ENCODE data around the gene CHRD.

DNA sequence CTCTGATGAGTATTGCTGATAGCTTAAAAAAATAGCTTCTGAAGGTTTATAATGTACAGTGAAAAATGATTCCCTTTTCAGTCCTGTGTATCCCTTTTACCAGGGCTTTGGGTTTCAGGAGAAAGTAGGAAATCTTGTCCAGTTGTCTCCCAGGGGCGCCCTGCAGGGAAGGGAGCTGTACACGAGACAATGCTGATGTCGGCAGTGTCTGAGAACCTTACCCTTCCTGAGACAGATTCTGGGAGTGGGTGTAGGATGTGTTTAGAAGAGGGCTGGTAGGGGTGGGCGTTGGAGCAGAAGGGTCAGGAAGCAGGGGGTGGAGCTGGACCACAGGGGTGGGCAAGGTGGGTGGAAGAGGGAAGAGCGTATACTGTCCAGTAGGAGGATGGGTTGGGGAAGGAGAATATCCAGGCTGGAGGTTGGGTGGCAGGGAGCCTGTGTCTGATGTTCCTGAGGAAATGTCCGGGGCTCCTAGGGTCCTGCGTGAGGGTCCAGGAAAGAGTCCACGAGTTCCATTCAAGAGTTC is 7.5 kb upstream of the CHRD start:
- TF ChIP-seq, protein P1, sequence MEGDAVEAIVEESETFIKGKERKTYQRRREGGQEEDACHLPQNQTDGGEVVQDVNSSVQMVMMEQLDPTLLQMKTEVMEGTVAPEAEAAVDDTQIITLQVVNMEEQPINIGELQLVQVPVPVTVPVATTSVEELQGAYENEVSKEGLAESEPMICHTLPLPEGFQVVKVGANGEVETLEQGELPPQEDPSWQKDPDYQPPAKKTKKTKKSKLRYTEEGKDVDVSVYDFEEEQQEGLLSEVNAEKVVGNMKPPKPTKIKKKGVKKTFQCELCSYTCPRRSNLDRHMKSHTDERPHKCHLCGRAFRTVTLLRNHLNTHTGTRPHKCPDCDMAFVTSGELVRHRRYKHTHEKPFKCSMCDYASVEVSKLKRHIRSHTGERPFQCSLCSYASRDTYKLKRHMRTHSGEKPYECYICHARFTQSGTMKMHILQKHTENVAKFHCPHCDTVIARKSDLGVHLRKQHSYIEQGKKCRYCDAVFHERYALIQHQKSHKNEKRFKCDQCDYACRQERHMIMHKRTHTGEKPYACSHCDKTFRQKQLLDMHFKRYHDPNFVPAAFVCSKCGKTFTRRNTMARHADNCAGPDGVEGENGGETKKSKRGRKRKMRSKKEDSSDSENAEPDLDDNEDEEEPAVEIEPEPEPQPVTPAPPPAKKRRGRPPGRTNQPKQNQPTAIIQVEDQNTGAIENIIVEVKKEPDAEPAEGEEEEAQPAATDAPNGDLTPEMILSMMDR (IDR thresholded peaks at IDR 0.05): no peak
- TF ChIP-seq POLR2AphosphoS5 (IDR thresholded peaks at IDR 0.05; ENCODE audit: low read depth, low read length): no peak
- no peak for TF ChIP-seq RAD21 (IDR thresholded peaks at IDR 0.05; ENCODE audit: low read length)
- TF ChIP-seq, protein P2, sequence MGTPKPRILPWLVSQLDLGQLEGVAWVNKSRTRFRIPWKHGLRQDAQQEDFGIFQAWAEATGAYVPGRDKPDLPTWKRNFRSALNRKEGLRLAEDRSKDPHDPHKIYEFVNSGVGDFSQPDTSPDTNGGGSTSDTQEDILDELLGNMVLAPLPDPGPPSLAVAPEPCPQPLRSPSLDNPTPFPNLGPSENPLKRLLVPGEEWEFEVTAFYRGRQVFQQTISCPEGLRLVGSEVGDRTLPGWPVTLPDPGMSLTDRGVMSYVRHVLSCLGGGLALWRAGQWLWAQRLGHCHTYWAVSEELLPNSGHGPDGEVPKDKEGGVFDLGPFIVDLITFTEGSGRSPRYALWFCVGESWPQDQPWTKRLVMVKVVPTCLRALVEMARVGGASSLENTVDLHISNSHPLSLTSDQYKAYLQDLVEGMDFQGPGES (IDR thresholded peaks at IDR 0.05; ENCODE audit: low read depth, low read length): no peak
- no peak for TF ChIP-seq MXI1 (IDR thresholded peaks at IDR 0.05; ENCODE audit: low read depth, low read length)
- TF ChIP-seq, protein P3, sequence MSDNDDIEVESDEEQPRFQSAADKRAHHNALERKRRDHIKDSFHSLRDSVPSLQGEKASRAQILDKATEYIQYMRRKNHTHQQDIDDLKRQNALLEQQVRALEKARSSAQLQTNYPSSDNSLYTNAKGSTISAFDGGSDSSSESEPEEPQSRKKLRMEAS (IDR thresholded peaks at IDR 0.05; ENCODE audit: low read depth): no peak
- TF ChIP-seq EZH2phosphoT487 (IDR thresholded peaks at IDR 0.05; ENCODE audit: borderline replicate concordance, low read depth): no peak
- no peak for TF ChIP-seq USF2 (IDR thresholded peaks at IDR 0.05; ENCODE audit: borderline replicate concordance, low read depth, low read length)
